GM18507 (cell line): Measurements from ENCODE around the gene RPS6KL1.

Source experiments
- DNase-seq: peaks from one replicate; pipeline ENCODE4 v3.0.0; 2011; ENCODE audit warnings: low read depth; ENCODE audit not compliant: insufficient read length; ENCODE audit errors: extremely low spot score
- FAIRE-seq: peaks from 2 replicates; lab custom pipeline; 2011; peaks lifted over from hg19 to GRCh38; lab: Jason Lieb, UNC

Gene RPS6KL1

GRCh38 chr14:74866708-74867389, 56.2 kb downstream of the RPS6KL1 start:
- no peak for FAIRE-seq
- DNase-seq: no peak

GRCh38 chr14:74865156-74865555, 57.9 kb downstream of the RPS6KL1 start:
- FAIRE-seq (no peak), DNase-seq (no peak)

- no peak for FAIRE-seq
These were observed 58.9 kb downstream of the RPS6KL1 start for GRCh38 chr14:74864198-74864597.

GRCh38 chr14:74863274-74863673, 59.8 kb downstream of the RPS6KL1 start:
- no peak for DNase-seq
- FAIRE-seq: no peak

More at GRCh38 chr14:74864198-74864597, 58.9 kb downstream of the RPS6KL1 start:
- DNase-seq: no peak

GRCh38 chr14:74861734-74862090, 61.3 kb downstream of the RPS6KL1 start:
- FAIRE-seq: no peak

GRCh38 chr14:74860899-74861733, 61.9 kb downstream of the RPS6KL1 start:
- DNase-seq (peak; percentile 56), FAIRE-seq (peak; percentile 90)

More at GRCh38 chr14:74861734-74862090, 61.3 kb downstream of the RPS6KL1 start:
- DNase-seq: no peak

- DNase-seq (no peak), FAIRE-seq (no peak)
These were observed 63.1 kb downstream of the RPS6KL1 start for GRCh38 chr14:74859757-74860552.

GRCh38 chr14:74858022-74858421, 65.0 kb downstream of the RPS6KL1 start:
- no peak for FAIRE-seq
- no peak for DNase-seq

GRCh38 chr14:74856366-74856765, 66.7 kb downstream of the RPS6KL1 start:
- FAIRE-seq (no peak), DNase-seq (no peak)

- no peak for FAIRE-seq
- no peak for DNase-seq
These were observed 67.1 kb downstream of the RPS6KL1 start for GRCh38 chr14:74855945-74856344.

- FAIRE-seq: no peak
- DNase-seq: no peak
These were observed 68.0 kb downstream of the RPS6KL1 start for GRCh38 chr14:74855021-74855420.
